ENCODE data around the gene NFIB. TPM values are rescaled to one million over a fixed set of nuclear protein-coding genes. Genes with fewer than 3 reads are reported as not detected.

Gene NFIB
- total and polyA plus RNA-seq, 2 experiments from 2014 or later, result 5.3 to 6.0 TPM

DNA sequence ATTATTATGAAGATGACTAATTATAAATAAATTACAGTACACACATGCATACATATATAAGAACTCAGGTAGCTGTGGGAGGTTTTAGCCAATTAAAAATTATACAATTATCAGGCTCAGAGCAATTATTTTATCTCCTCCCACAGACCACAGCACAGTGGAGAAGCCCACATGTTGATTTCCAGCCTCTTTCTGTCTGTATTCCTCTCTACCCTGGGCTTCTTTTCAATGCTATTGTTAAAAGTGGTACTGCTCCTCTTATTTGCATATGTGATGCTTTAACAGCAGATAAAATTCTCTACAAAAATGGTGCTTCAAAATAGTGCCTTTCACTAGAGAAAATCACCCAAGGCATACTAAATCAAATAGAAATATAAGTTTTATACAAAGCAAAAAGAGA, 218.7 kb downstream of the NFIB start:
- Histone ChIP-seq H3K4me1 (ENCODE audit: insufficient read depth) (peaks cover 9% of the 10 kb centered on the region; the same call in 1 of the 2 replicates), H3K4me2 (ENCODE audit: unreplicated experiment) (no peak overlapping the region), H3K9me3 (ENCODE audit: low read depth) (no peaks in the 10 kb centered on the region), H3F3A (ENCODE audit: insufficient read depth) (no peaks in the 10 kb centered on the region), H4K20me1 (ENCODE audit: insufficient read depth) (no peaks in the 10 kb centered on the region), H3K9me2 (ENCODE audit: insufficient read depth) (peaks cover 4% of the 10 kb centered on the region; the same call in 1 of the 2 replicates), H2AFZ (no peak overlapping the region), H3K79me2 (ENCODE audit: insufficient read depth) (no peaks in the 10 kb centered on the region), H3K4me3 (no peak overlapping the region), H3K27ac (no peak overlapping the region), H3K27me3 (replicated peaks; ENCODE audit: insufficient read depth) (no peaks in the 10 kb centered on the region), H3K36me3 (ENCODE audit: low read depth) (no peaks in the 10 kb centered on the region), H3K9ac (no peak overlapping the region)
- no peak for DNase-seq
- in situ Hi-C loops (cut with MboI), result no loop called here
- no peak for TF ChIP-seq EZH2 (IDR thresholded peaks at IDR 0.05; ENCODE audit: insufficient read depth, poor library complexity, severe bottlenecking)
- no peak for TF ChIP-seq EZH2phosphoT487 (IDR thresholded peaks at IDR 0.05; ENCODE audit: insufficient read depth, low read depth)

DNA sequence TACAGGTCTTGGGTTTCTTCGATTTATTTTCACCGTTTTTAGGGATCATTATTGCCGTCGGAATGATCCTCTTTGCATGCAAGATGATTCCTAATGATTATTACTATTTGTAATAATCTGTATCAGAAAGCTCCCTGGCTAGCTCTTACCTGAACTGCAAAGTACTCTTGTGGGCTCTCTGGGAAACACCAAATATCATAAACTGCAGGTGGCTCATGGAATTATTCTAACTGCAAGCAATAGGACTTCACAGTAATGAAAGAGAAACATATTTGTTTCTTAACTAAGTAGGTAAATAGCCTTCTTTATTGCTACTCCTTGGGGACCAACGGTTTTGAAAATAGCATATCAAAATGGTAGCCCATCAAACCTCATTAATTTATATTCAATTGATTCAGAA, 219.4 kb downstream of the NFIB start:
- 87 to 89% methylated on average over 5 of the region's 5 CpGs for WGBS, 2 experiments (ENCODE audit: low coverage in 1 of 2, low lambda C conversion rate in 2 of 2, missing lambda C conversion rate in 2 of 2)
- Histone ChIP-seq H3K4me2 (ENCODE audit: unreplicated experiment) (no peak overlapping the region), H3K79me2 (ENCODE audit: insufficient read depth) (no peaks in the 10 kb centered on the region), H3K27ac (no peak overlapping the region), H3F3A (ENCODE audit: insufficient read depth) (no peaks in the 10 kb centered on the region), H3K4me3 (no peak overlapping the region), H3K36me3 (ENCODE audit: low read depth) (no peaks in the 10 kb centered on the region), H3K9me3 (ENCODE audit: low read depth) (no peaks in the 10 kb centered on the region), H3K9me2 (ENCODE audit: insufficient read depth) (peaks cover 4% of the 10 kb centered on the region; the same call in 1 of the 2 replicates), H3K4me1 (ENCODE audit: insufficient read depth) (peaks cover 9% of the 10 kb centered on the region; the same call in 1 of the 2 replicates), H4K20me1 (ENCODE audit: insufficient read depth) (no peaks in the 10 kb centered on the region), H3K27me3 (replicated peaks; ENCODE audit: insufficient read depth) (no peaks in the 10 kb centered on the region), H3K9ac (no peak overlapping the region), H2AFZ (no peak overlapping the region)
- no peak for DNase-seq
- in situ Hi-C loops (cut with MboI), result no loop called here
- TF ChIP-seq EZH2phosphoT487 (IDR thresholded peaks at IDR 0.05; ENCODE audit: insufficient read depth, low read depth) (no peak), EZH2 (IDR thresholded peaks at IDR 0.05; ENCODE audit: insufficient read depth, poor library complexity, severe bottlenecking) (no peak)

DNA sequence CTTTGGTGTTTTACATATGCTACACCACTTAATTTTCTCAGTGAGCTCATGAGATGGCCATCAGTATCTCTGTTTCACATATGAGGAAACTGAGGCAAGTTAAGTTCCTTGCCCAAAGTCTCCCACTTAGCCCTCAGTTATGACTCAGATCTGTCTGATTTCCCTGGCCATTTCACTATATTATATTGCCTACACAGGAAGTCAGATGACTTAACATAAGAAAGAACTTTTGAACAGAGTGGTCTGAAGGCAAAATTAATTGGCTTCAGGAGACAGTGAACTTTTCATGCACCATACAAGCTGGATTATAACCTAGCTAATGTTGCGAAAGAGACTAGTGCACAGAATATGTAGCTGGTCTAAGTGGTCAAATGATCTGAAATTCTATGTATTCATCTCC, 221.6 kb downstream of the NFIB start:
- Histone ChIP-seq H3K9me2 (ENCODE audit: insufficient read depth) (peaks cover 4% of the 10 kb centered on the region; the same call in 1 of the 2 replicates), H3K4me2 (ENCODE audit: unreplicated experiment) (no peak overlapping the region), H3K79me2 (ENCODE audit: insufficient read depth) (no peaks in the 10 kb centered on the region), H3K9ac (no peak overlapping the region), H2AFZ (no peak overlapping the region), H3K9me3 (ENCODE audit: low read depth) (no peaks in the 10 kb centered on the region), H3K27me3 (replicated peaks; ENCODE audit: insufficient read depth) (no peaks in the 10 kb centered on the region), H3F3A (ENCODE audit: insufficient read depth) (no peaks in the 10 kb centered on the region), H3K36me3 (ENCODE audit: low read depth) (no peaks in the 10 kb centered on the region), H3K27ac (no peak overlapping the region), H4K20me1 (ENCODE audit: insufficient read depth) (no peaks in the 10 kb centered on the region), H3K4me3 (no peak overlapping the region), H3K4me1 (ENCODE audit: insufficient read depth) (peaks cover 9% of the 10 kb centered on the region; the same call in 1 of the 2 replicates)
- TF ChIP-seq EZH2phosphoT487 (IDR thresholded peaks at IDR 0.05; ENCODE audit: insufficient read depth, low read depth), result no peak
- no peak for TF ChIP-seq EZH2 (IDR thresholded peaks at IDR 0.05; ENCODE audit: insufficient read depth, poor library complexity, severe bottlenecking)
- DNase-seq, result no peak
- WGBS, 2 experiments (ENCODE audit: low coverage in 1 of 2, low lambda C conversion rate in 2 of 2, missing lambda C conversion rate in 2 of 2), result 100% methylated on average over 1 of the region's 1 CpG
- in situ Hi-C loops (cut with MboI), result no loop called here

DNA sequence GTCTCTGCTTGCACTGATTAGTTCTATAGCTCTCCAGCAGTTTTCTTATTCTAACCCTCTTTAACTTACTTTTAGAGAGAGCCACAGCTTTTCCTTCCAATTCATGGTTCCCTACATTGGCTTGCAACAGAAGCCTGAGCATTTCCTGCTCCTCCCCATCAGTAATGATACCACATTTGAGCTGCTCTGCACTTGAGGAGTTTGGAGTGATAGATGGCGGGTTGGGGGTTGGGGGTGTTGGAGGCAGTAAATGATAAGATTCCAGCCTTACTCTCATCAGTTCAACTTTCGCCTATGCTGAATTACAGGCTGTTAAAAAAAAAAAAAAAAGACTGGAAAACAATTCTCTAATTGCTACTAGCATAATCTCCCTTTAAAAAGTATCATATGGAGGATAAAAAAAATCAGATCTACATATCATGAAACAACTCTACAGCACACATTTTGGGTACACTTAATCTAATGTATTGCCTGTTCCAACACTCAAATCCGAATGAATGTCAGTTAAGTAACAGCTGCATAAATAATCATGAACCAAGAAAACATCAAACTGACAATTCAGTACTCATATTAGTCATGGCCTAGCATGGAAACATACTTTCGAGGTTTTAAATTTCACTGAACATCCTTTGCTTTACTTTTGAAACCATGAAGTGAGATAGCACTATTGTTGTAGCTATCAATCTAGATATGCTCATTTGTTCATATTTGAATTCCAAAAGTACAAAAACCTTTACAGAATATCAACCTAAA, 224.7 kb downstream of the NFIB start:
- TF ChIP-seq EZH2 (IDR thresholded peaks at IDR 0.05; ENCODE audit: insufficient read depth, poor library complexity, severe bottlenecking), result no peak
- TF ChIP-seq EZH2phosphoT487 (IDR thresholded peaks at IDR 0.05; ENCODE audit: insufficient read depth, low read depth), result no peak
- in situ Hi-C loops (cut with MboI), result no loop called here
- H3K4me2 ChIP-seq (ENCODE audit: unreplicated experiment), result no peak overlapping the region
- no peaks in the 10 kb centered on the region for H3K9me3 ChIP-seq (ENCODE audit: low read depth)
- no peak for DNase-seq
- no peak overlapping the region for H3K4me3 ChIP-seq
- no peaks in the 10 kb centered on the region for H3K27me3 ChIP-seq (replicated peaks; ENCODE audit: insufficient read depth)
- H3K4me1 ChIP-seq (ENCODE audit: insufficient read depth), result no peaks in the 10 kb centered on the region
- H4K20me1 ChIP-seq (ENCODE audit: insufficient read depth), result no peaks in the 10 kb centered on the region
- no peaks in the 10 kb centered on the region for H3K36me3 ChIP-seq (ENCODE audit: low read depth)
- no peaks in the 10 kb centered on the region for H3K79me2 ChIP-seq (ENCODE audit: insufficient read depth)
- no peak overlapping the region for H3K9ac ChIP-seq
- H3K9me2 ChIP-seq (ENCODE audit: insufficient read depth), result peaks cover 4% of the 10 kb centered on the region; the same call in 1 of the 2 replicates
- H3K27ac ChIP-seq, result no peak overlapping the region
- H3F3A ChIP-seq (ENCODE audit: insufficient read depth), result no peaks in the 10 kb centered on the region
- 98 to 99% methylated on average over 4 of the region's 4 CpGs for WGBS, 2 experiments (ENCODE audit: low coverage in 1 of 2, low lambda C conversion rate in 2 of 2, missing lambda C conversion rate in 2 of 2)
- H2AFZ ChIP-seq, result no peak overlapping the region

Data from GM23248 (cell line).